ENCODE measurements around the gene ADRA1B.

The ADRA1B gene

GRCh38 chr5:159877894-159878448 is 38.3 kb upstream of the ADRA1B start:
- Histone ChIP-seq H4K20me1 (ENCODE audit: insufficient read depth) (no peaks in the 10 kb centered on the region), H3K27me3 (ENCODE audit: insufficient read depth, low read depth) (no peaks in the 10 kb centered on the region), H3K4me3 (IDR thresholded peaks at IDR 0.05; ENCODE audit: insufficient read depth, low read depth, low read length) (no peak overlapping the region), H3K27ac (no peak overlapping the region), H3K79me2 (ENCODE audit: insufficient read depth, low read depth) (no peaks in the 10 kb centered on the region), H3K36me3 (ENCODE audit: insufficient read depth) (no peaks in the 10 kb centered on the region), H3K4me1 (ENCODE audit: low read depth, poor library complexity, severe bottlenecking) (no peaks in the 10 kb centered on the region), H3K4me2 (no peak overlapping the region), H2AFZ (ENCODE audit: low read depth) (no peak overlapping the region), H3K9ac (no peak overlapping the region)
- TF ChIP-seq, protein P1, sequence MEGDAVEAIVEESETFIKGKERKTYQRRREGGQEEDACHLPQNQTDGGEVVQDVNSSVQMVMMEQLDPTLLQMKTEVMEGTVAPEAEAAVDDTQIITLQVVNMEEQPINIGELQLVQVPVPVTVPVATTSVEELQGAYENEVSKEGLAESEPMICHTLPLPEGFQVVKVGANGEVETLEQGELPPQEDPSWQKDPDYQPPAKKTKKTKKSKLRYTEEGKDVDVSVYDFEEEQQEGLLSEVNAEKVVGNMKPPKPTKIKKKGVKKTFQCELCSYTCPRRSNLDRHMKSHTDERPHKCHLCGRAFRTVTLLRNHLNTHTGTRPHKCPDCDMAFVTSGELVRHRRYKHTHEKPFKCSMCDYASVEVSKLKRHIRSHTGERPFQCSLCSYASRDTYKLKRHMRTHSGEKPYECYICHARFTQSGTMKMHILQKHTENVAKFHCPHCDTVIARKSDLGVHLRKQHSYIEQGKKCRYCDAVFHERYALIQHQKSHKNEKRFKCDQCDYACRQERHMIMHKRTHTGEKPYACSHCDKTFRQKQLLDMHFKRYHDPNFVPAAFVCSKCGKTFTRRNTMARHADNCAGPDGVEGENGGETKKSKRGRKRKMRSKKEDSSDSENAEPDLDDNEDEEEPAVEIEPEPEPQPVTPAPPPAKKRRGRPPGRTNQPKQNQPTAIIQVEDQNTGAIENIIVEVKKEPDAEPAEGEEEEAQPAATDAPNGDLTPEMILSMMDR (conservative IDR thresholded peaks at IDR 0.05; ENCODE audit: low read depth, low read length), result no peak

- Histone ChIP-seq H2AFZ (ENCODE audit: low read depth) (no peak overlapping the region), H3K27ac (no peak overlapping the region), H3K36me3 (ENCODE audit: insufficient read depth) (no peaks in the 10 kb centered on the region), H3K4me3 (IDR thresholded peaks at IDR 0.05; ENCODE audit: insufficient read depth, low read depth, low read length) (no peak overlapping the region), H3K4me1 (ENCODE audit: low read depth, poor library complexity, severe bottlenecking) (no peaks in the 10 kb centered on the region), H4K20me1 (ENCODE audit: insufficient read depth) (no peaks in the 10 kb centered on the region), H3K4me2 (no peak overlapping the region), H3K79me2 (ENCODE audit: insufficient read depth, low read depth) (no peaks in the 10 kb centered on the region), H3K27me3 (ENCODE audit: insufficient read depth, low read depth) (no peaks in the 10 kb centered on the region), H3K9ac (no peak overlapping the region)
- TF ChIP-seq, protein P1 (conservative IDR thresholded peaks at IDR 0.05; ENCODE audit: low read depth, low read length), result no peak
Measured at GRCh38 chr5:159878988-159879471, 37.3 kb upstream of the ADRA1B start.

- Histone ChIP-seq H3K9ac (no peak overlapping the region), H4K20me1 (ENCODE audit: insufficient read depth) (no peaks in the 10 kb centered on the region), H3K4me3 (IDR thresholded peaks at IDR 0.05; ENCODE audit: insufficient read depth, low read depth, low read length) (no peak overlapping the region), H3K4me1 (ENCODE audit: low read depth, poor library complexity, severe bottlenecking) (no peaks in the 10 kb centered on the region), H3K79me2 (ENCODE audit: insufficient read depth, low read depth) (no peaks in the 10 kb centered on the region), H3K27ac (no peak overlapping the region), H3K36me3 (ENCODE audit: insufficient read depth) (no peaks in the 10 kb centered on the region), H3K4me2 (no peak overlapping the region), H3K27me3 (ENCODE audit: insufficient read depth, low read depth) (no peaks in the 10 kb centered on the region), H2AFZ (ENCODE audit: low read depth) (no peak overlapping the region)
- TF ChIP-seq, protein P1 (conservative IDR thresholded peaks at IDR 0.05; ENCODE audit: low read depth, low read length), result no peak
Measured at GRCh38 chr5:159880676-159881075, 35.6 kb upstream of the ADRA1B start.

DNA sequence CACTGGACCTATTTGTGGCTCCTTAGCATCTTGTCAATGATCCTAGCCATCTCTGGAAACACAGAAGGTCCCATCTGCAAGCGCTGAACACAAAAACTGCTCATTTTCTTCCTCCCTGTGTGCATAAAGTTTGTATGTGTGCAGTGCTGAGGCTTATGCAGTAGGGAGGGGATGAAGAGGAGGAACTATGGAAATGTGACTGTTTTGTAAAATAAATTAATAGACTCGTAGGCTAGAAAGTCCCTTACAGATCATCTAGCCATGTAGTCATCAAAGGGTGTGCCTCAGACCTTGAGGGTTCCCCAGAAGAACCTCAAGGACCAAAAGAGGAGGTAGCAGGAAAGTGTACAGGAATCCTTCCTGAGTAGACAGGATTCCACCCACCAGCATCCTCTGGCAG is 34.3 kb upstream of the ADRA1B start:
- no peaks in the 10 kb centered on the region for H4K20me1 ChIP-seq (ENCODE audit: insufficient read depth)
- H2AFZ ChIP-seq (ENCODE audit: low read depth), result no peak overlapping the region
- H3K27me3 ChIP-seq (ENCODE audit: insufficient read depth, low read depth), result no peaks in the 10 kb centered on the region
- TF ChIP-seq, protein P1 (conservative IDR thresholded peaks at IDR 0.05; ENCODE audit: low read depth, low read length), result no peak
- no peaks in the 10 kb centered on the region for H3K4me1 ChIP-seq (ENCODE audit: low read depth, poor library complexity, severe bottlenecking)
- H3K4me3 ChIP-seq (IDR thresholded peaks at IDR 0.05; ENCODE audit: insufficient read depth, low read depth, low read length), result no peak overlapping the region
- H3K79me2 ChIP-seq (ENCODE audit: insufficient read depth, low read depth), result no peaks in the 10 kb centered on the region
- H3K27ac ChIP-seq, result no peak overlapping the region
- H3K4me2 ChIP-seq, result no peak overlapping the region
- no peaks in the 10 kb centered on the region for H3K36me3 ChIP-seq (ENCODE audit: insufficient read depth)
- no peak overlapping the region for H3K9ac ChIP-seq

Data from KMS-11 (cell line).